ENCODE measurements around the gene SUPT20HL2.
"Not testable (repeated sequence)": the region's sequence is repeated elsewhere in the genome, so short reads cannot be mapped to it uniquely, and the experiment has no call there.

The SUPT20HL2 gene

DNA sequence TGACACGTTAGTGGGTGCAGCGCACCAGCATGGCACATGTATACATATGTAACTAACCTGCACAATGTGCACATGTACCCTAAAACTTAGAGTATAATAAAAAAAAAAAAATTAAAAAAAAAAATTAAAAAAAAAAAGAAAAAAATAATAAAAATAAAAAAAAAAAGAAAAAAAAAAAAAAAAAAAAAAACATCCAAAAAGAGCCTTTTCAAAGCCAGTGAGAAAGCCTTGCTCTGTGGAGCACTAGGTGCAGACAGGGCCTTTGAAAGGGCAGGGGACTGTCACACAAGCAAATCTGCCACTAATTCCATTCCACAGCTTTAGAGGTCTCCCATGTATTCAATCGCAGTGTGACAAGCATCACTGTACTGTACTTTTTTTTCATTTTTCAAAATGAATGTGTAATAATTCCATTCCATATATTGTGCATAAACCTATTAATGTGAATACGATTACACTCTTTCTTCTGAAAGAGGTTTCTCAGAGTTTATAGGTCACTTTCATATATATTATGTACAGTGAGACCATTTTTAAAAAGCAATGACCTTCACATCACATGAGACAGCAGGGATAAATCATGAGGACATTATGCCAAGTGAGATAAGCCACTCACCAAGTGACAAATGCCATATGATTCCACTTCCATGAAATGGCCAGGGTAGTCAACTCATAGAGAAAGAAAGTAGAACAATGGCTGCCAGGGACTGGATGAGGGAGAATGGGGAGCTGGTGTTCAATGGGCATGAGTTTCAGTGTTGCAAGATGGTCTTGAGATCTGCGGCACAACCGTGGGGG is 4.1 kb downstream of the SUPT20HL2 start:
- not testable (repeated sequence) for DNase-seq

DNA sequence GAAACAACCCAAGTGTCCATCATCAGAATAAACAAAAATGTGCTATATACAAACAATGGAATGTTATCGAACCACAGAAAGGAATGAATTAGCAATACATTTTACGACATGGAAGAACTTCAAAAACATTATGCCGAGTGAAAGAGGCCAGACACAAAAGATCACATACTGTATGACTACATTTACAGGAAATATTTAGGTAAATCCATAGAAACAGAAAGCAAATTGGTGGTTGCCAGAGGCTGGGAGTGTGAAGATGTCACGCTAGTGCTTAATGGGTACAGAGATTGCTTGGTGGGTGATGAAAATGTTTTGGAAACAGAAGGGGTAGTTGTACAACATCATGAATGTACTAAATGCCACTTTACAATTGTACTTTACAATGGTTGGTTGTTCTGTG is 5.1 kb downstream of the SUPT20HL2 start:
- not testable (repeated sequence) for DNase-seq

GRCh38 chrX:24306440-24306839 is 7.4 kb downstream of the SUPT20HL2 start:
- DNase-seq = no peak

DNA sequence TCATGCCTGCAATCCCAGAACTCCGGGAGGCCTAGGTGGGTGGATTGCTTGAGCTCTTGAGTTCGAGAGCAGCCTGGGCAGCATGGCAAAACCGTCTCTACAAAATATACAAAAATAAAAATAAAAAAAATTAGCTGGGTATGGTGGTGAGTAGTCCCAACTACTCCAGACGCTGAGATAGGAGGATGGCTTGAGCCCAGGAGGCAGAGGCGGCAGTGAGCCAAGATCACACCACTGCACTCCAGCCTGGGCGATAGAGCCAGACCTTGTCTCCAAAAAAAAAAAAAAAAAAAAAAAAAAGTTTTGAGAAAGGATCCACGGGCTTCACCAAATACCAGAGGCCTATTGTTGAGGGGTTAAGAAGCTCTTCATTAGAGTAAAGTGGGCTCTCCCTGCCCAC is 8.0 kb downstream of the SUPT20HL2 start:
- DNase-seq = no peak

- DNase-seq = no peak
Observed at GRCh38 chrX:24301806-24302205, 12.1 kb downstream of the SUPT20HL2 start.

- no peak for DNase-seq
Observed at GRCh38 chrX:24301060-24301459, 12.8 kb downstream of the SUPT20HL2 start.

GRCh38 chrX:24298191-24298590 is 15.7 kb downstream of the SUPT20HL2 start:
- DNase-seq = peak; percentile 13

DNA sequence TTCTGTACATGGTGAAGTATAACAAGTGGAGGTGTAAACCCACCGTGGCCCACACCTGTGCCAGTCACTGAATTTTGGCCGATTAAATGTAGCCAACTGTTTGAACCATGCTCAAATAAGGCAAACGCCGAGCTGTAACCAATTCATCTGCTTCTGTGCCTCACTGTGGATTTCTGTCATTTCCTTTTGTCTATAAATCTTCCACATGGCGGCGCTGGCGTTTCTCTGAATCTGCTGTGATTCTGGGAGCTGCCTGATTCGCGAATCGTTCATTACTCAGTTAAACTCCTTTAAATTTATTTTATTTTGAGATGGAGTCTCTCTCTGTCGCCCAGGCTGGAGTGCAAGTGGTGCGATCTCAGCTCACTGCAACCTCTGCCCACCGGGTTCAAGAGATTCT is 19.2 kb downstream of the SUPT20HL2 start:
- DNase-seq = no peak

DNA sequence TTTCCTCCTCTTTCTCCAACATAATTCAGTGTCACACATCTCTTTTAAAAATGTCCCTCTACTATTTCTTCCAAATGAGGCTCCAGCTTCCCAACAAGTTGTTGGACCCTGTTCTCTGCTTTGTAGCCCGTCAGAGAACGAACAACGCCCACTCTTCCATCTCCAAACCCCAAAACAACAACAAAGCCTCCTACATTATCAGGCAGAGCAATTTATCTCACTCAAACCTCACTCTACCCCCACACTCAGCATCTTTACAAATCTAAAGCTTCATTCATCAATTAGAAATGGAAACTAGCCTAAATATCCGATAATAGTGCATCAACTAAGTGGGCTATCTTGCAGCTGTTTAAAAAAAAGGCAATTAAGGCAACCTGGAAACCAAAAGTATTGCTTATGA is 20.5 kb downstream of the SUPT20HL2 start:
- no peak for DNase-seq

DNA sequence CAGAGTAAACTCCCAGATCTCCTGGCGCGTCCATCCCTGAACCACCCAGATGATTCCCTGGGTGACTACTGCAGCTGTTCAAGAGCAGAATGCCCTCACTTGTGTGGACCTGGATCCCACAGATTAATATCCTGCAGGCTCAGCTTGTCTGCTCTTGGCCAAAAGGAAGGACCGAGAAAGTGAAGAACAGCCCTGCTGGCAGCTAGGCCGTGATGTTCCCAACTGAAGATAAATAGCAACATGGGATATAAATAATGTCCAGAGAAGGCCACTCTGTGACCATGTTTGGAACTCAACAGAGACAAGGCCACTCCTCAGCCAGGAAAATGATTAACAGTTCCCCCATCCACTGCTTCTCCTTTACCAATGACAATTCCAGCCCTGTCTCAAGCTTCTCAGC is 21.5 kb downstream of the SUPT20HL2 start:
- DNase-seq = no peak

DNA sequence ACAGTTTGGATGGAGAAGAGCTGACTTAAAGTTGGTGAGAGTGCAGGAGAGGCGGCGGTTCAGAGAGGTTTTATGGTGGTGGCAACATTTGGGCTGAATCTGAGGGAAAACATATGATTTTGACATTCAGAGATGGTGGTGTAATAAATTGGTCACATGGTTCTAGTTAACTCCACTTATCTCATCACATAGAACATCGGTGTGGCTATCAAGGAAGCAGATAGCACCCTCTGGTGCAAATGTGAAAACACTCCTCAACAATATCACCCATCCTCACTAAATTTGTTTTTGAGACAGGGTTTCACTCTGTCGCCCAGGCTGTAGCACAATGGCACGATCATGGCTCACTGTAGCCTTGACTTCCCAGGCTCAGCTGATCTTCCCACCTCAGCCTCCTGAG is 28.8 kb downstream of the SUPT20HL2 start:
- no peak for DNase-seq

- DNase-seq = no peak
Observed at GRCh38 chrX:24283127-24283794, 30.6 kb downstream of the SUPT20HL2 start.

DNA sequence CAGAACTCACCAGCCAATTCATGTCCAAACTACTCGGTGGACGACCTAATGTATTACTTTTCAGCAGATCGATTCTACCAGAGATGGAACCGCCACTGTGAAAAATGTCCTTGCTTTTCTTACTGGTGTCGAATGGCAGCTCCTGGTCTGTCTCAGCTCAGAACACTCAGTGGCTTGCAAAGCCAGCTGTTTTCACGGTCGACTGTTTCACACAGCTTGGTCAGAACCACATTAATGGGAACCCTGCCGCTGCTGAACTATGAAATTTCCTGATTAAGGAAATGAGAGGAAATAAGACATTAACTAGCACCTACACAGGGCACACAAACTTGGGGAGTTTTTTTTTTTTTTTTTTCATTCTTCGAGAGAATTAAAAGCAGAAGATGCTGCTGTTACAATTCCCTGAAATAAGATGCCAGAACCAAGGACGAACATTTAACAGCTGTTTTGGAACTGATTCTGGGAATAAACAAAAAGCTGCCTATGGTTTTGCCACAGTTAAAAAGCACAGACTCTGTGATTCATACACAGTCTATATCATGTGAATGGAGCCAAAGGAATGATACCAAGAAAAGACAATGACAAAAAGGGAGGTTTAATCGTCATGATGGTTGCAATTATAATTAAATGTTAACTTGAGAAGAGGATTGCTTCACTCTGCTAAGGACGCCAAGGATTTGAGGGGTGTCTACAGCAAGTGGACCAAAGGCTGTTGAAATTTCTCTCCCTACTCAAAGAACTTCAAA is 31.3 kb downstream of the SUPT20HL2 start:
- DNase-seq = no peak

DNA sequence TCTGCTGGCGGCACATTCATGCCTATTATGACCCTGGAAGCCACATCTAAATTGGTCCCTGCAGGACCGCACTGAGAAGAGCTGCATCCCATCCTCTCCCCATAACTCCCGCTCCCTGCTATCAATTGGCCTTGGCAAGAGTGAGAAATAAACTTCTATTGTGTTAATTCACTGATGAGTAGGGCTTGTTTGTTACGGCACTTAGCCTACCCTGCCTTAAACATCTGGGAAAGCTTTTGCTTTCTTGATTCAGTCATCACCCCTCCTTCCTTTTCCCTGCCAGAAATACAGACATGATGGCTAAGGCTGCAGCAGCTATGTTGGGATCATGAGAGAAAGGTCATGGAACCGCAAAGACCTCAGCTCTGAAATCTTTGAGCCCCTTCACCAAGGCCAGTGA is 36.5 kb downstream of the SUPT20HL2 start:
- no peak for DNase-seq

GRCh38 chrX:24276015-24276414 is 37.9 kb downstream of the SUPT20HL2 start:
- DNase-seq = no peak

DNA sequence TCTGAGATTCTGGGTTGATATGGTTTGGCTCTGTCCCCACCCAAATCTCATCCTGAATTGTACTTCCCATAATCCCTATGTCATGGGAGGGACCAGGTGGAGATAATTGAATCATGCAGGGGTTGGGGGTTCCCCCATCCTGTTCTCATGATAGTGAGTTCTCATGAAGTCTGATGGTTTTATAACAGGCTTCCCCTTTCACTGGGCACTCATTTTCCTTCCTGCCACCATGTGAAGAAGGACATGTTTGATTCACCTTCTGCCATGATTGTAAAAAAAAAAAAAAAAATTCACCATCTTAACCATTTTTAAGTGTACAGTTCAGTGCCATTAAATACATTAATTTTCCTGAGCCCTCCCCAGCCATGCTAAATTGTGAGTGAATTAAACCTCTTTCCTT is 42.6 kb downstream of the SUPT20HL2 start:
- no peak for DNase-seq

DNA sequence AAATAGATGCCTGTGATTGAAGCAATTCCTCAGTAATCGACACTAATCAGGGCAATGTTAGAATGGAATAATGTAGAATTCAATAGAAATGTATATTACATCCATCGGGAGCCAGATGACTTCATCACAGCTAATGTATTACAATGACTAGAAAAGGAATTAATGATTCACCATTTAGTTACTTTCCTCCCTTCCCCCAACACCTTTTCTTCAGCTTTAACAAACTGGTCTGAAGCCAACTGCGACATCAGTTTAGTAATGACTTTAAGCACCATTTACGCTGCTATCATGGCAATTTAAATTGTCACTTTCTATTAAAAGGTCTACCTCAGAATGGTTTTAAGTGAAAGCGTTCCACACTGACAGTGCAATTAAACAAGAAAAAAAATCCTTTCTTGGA is 45.1 kb downstream of the SUPT20HL2 start:
- no peak for DNase-seq

- no peak for DNase-seq
Observed at GRCh38 chrX:24266996-24267395, 46.9 kb downstream of the SUPT20HL2 start.

GRCh38 chrX:24264383-24264782 is 49.5 kb downstream of the SUPT20HL2 start:
- DNase-seq = no peak

GRCh38 chrX:24262309-24262708 is 51.6 kb downstream of the SUPT20HL2 start:
- no peak for DNase-seq
